OCI-M2 (cell line): Measurements from ENCODE around the gene KRTAP25-1.

Experiments used
- DNase-seq: peaks from one replicate; lab custom pipeline; 2025; ENCODE audit not compliant: unreplicated experiment; lab: John Stamatoyannopoulos, UW

KRTAP25-1 gene

DNA sequence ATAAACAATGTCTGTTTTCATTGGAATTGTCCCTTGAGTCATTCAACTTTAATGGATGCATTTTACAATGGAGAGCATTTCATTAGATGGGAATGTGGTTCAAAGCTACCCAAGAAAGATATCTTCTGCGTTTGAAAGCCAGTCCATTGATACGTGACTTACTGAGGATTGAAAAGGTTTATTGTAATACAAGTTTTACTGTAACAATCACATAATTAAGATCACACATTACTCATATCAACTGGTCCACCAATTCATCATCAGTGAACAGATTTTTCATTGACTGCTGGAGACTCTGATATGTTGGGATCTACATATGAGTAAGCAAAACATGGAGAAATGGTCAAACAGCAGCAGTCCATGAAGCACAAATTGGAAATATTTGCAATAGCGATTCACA lies 39.4 kb downstream of the KRTAP25-1 start:
- DNase-seq: no peak

DNA sequence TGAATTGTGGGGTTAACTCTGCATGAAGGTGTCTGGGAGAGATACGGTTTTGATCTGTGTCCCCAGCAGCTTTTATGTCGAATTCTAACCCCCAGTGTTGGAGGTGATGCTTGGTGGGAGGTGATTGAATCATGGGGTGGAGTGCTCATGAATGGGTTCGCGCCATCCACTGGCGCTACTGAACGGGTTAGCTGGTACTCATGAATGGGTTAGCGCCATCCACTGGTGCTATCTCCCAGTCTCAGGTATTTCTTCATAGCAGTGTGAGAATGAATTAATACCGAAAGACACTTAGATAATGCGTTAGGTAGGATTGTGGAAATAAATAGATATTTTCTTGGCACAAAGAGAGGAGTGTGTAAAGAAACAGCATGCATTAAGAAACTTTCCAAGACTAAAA lies 40.5 kb downstream of the KRTAP25-1 start:
- DNase-seq: no peak

DNA sequence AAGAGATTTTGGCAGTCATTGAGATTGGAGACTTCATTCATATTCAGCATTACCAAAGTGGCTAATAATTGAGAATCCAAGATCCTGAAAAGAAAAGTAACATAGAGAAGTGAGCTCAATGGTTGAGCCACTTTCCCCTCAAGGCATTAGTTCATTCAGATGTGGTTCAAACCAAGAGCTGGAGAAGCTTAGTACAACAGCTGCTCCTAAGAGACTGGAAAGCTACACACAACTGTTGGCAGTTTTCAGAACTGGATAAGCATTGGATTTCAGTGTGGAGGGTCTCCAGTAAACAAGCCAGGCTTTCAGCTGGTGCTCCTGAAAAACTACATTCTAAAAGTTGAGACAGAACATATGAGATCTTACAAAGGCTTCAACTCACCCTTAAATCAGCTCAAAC lies 44.3 kb downstream of the KRTAP25-1 start:
- DNase-seq: no peak

DNA sequence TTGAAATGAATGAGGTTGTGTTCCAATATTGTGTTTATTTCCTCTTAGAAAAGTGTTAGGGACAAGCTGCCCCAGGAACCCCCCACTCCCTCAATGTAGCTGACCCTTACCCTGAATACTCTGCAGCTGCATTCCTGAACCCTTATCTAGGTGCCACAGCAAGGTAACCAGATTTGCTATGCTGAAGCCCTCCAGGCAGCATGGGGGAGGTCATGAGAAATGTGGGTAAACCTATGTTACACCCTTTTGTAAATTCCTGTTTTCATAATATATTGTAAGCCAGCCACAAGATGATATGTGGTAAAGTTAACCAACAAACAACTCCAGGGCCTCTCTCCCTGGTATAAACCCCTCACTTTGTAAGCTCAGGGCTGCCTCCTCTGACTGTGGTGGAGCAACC lies 45.6 kb downstream of the KRTAP25-1 start:
- no peak for DNase-seq

DNA sequence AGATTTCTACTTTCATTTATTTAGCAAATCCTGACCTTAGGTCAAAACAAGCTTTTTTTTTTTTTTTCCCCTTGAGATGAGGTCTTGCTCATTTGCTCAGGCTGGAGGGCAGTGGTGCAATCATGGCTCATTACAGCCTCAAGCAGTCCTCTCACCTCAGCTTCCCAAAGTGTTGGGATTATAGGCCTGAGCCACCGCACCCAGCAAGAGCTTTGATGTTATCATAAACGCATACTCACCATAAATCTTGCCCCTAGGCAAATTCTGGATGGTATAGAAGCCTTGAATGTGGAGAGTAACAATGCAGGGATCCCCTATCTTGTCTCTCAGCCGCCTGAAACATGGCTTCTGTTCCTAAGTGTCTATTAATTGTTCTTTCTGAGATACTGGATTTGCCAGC lies 48.7 kb downstream of the KRTAP25-1 start:
- no peak for DNase-seq
